Measurements from ENCODE around the gene HM13. TPM values are rescaled to one million over a fixed set of nuclear protein-coding genes. Genes with fewer than 3 reads are reported as not detected.
"Not testable (repeated sequence)": the region's sequence is repeated elsewhere in the genome, so short reads cannot be mapped to it uniquely, and the experiment has no call there.

The HM13 gene
- polyA plus RNA-seq, 2 of the 4 experiments (the other 2 are of a cell fraction), result 164 to 178 TPM

- Histone ChIP-seq H3K4me3 (no peak overlapping the region), H3K4me2 (no peak overlapping the region), H3K9me3 (no peaks in the 10 kb centered on the region), H3K4me1 (no peaks in the 10 kb centered on the region), H3K27ac (no peak overlapping the region)
- FAIRE-seq (no peak), DNase-seq (ENCODE audit: low read depth in 1 of 2, low spot score in 1 of 2) (no peak), ATAC-seq (no peak)
- POLR2A ChIA-PET, result no interaction called here
- no peak for TF ChIP-seq SREBF2 (IDR thresholded peaks at IDR 0.05)
- no peak for TF ChIP-seq SMC3 (IDR thresholded peaks at IDR 0.05)
- 0% methylated on average over 1 of the region's 1 CpG for WGBS (ENCODE audit: missing lambda C conversion rate)
- CTCF ChIA-PET, result interaction anchor here (0.5 to 3.8 kb wide), 5 partner anchors 24 to 112 kb away, joined by 4 to 55 read pairs (median 12); partner anchors contain the start of genes DEFB124 and REM1
Observed at GRCh38 chr20:31500527-31500926, 13.7 kb upstream of the HM13 start.

- peak overlapping the region; percentile 2; the same call in 1 of the 3 replicates for H3K4me2 ChIP-seq
- POLR2A ChIA-PET, result interaction anchor here (0.8 to 1.0 kb wide), 2 partner anchors 42 to 90 kb away, joined by 3 to 4 read pairs; no protein-coding TSS in a partner anchor
- peak; percentile 69 to 86 for DNase-seq (ENCODE audit: low read depth in 1 of 2, low spot score in 1 of 2)
- not testable (repeated sequence) for H3K4me3 ChIP-seq, H3K27ac ChIP-seq, H3K4me1 ChIP-seq, H3K9me3 ChIP-seq, FAIRE-seq
- WGBS (ENCODE audit: missing lambda C conversion rate), result 22% methylated on average over 17 of the region's 20 CpGs
- CTCF ChIA-PET, result interaction anchor here (0.6 to 3.8 kb wide), 46 partner anchors 8 to 243 kb away, joined by 3 to 62 read pairs (median 5); partner anchors contain the start of genes DEFB119, DEFB121, DEFB124 and HM13
- TF ChIP-seq RAD21 (conservative IDR thresholded peaks at IDR 0.05 in 1 of 2, IDR thresholded peaks at IDR 0.05 in 1 of 2) (peak; percentile 86 to 91), SREBF2 (IDR thresholded peaks at IDR 0.05) (peak; percentile 23; the same call in 1 of the 2 replicates), CHD4 (IDR thresholded peaks at IDR 0.05; ENCODE audit: borderline replicate concordance) (peak; percentile 60; the same call in 1 of the 2 replicates), CTCF (IDR thresholded peaks at IDR 0.05) (peak; percentile 82), SMC3 (IDR thresholded peaks at IDR 0.05) (peak; percentile 88)
- ATAC-seq, result peak; percentile 98 to 99
Observed at GRCh38 chr20:31502884-31503673, 11.2 kb upstream of the HM13 start.

GRCh38 chr20:31505903-31506302, 8.3 kb upstream of the HM13 start:
- 93% methylated on average over 1 of the region's 1 CpG for WGBS (ENCODE audit: missing lambda C conversion rate)
- no peak overlapping the region for H3K27ac ChIP-seq
- ChIA-PET POLR2A (no interaction called here), CTCF (interaction anchor here (0.5 to 0.7 kb wide), 2 partner anchors 45 to 107 kb away, joined by 3 read pairs; no protein-coding TSS in a partner anchor)
- FAIRE-seq (no peak), DNase-seq (ENCODE audit: low read depth in 1 of 2, low spot score in 1 of 2) (no peak), ATAC-seq (no peak)
- no peaks in the 10 kb centered on the region for H3K9me3 ChIP-seq
- no peak for TF ChIP-seq JUNB (IDR thresholded peaks at IDR 0.05)
- TF ChIP-seq ZNF302 (CRISPR knock-in tag; IDR thresholded peaks at IDR 0.05), result 0 out of 2 replicates have a peak, but pooled peaks have one; percentile 17
- TF ChIP-seq REST (IDR thresholded peaks at IDR 0.05), result no peak
- no peak for TF ChIP-seq POLR2AphosphoS2 (conservative IDR thresholded peaks at IDR 0.05; ENCODE audit: low read length)
- TF ChIP-seq MYC (IDR thresholded peaks at IDR 0.05; ENCODE audit: borderline replicate concordance, low read length), result no peak
- TF ChIP-seq GATA3 (IDR thresholded peaks at IDR 0.05; ENCODE audit: borderline replicate concordance), result no peak
- TF ChIP-seq HEYL (CRISPR knock-in tag; IDR thresholded peaks at IDR 0.05), result no peak
- TF ChIP-seq ZC3H11A (IDR thresholded peaks at IDR 0.05), result no peak
- 0 out of 2 replicates have a peak, but pooled peaks have one; percentile 29 for TF ChIP-seq FOXS1 (CRISPR knock-in tag; IDR thresholded peaks at IDR 0.05)
- TF ChIP-seq NPAS2 (CRISPR knock-in tag; IDR thresholded peaks at IDR 0.05; ENCODE audit: borderline replicate concordance), result no peak
- no peak; the same call in 1 of the 2 replicates for TF ChIP-seq HOXB13 (CRISPR knock-in tag; IDR thresholded peaks at IDR 0.05; ENCODE audit: low read depth)
- TF ChIP-seq POLR2A (IDR thresholded peaks at IDR 0.05; ENCODE audit: low read length), result no peak
- 0 out of 2 replicates have a peak, but pooled peaks have one; percentile 61 for TF ChIP-seq HOXB5 (CRISPR knock-in tag; IDR thresholded peaks at IDR 0.05)
- peak; percentile 92; the same call in 1 of the 2 replicates for TF ChIP-seq ATOH8 (CRISPR knock-in tag; IDR thresholded peaks at IDR 0.05; ENCODE audit: low read depth)
- TF ChIP-seq TP53 (CRISPR knock-in tag; IDR thresholded peaks at IDR 0.05), result no peak
- TF ChIP-seq CEBPB (IDR thresholded peaks at IDR 0.05), result no peak
- no peak for TF ChIP-seq E2F6 (IDR thresholded peaks at IDR 0.05; ENCODE audit: borderline replicate concordance, low read depth)
- TF ChIP-seq RARB (CRISPR knock-in tag; IDR thresholded peaks at IDR 0.05), result 0 out of 2 replicates have a peak, but pooled peaks have one; percentile 53
- TF ChIP-seq CBX2 (IDR thresholded peaks at IDR 0.05; ENCODE audit: borderline replicate concordance, low read depth), result no peak
- H3K4me1 ChIP-seq, result peaks cover 9% of the 10 kb centered on the region
- H3K4me2 ChIP-seq, result no peak overlapping the region; the same call in 2 of the 3 replicates
- H3K4me3 ChIP-seq, result no peak overlapping the region

Data from A549 (cell line).